ENCODE results near the gene CCR8. TPM values are rescaled to one million over a fixed set of nuclear protein-coding genes. Genes with fewer than 3 reads are reported as not detected.
A peak's percentile ranks its signal among the peaks of the same experiment; 100 is the strongest.

The CCR8 gene
- total RNA-seq, 1 donor from 2014 or later: 12.2 TPM

DNA sequence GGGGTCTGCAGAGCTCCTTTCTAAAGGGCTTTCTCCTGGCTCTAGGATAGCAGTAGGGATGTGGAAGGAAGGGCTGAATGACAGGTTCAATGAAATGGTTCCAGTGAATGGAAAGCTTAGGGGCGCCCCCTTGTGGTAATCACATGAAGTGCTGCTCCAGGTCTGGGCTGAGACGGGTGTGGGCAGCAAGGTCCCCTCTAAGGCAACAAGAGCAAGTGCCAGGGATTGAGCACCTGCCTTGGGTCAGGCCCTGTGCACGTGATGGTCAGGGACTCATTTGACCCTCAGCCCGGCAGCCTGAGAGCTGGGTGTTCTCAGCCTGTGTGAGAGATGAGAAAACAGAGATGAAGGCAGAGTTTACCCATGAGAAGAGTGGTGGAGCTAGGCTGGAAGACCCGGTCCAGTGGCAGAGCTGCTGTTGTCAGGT, 37.6 kb upstream of the CCR8 start:
- H3K4me3 Mint-ChIP-seq (ENCODE audit: low read depth): no peak overlapping the region
- peaks cover 57% of the 10 kb centered on the region for H3K4me1 Mint-ChIP-seq (ENCODE audit: low read depth)
- peak overlapping the region; percentile 52 for H3K27ac Mint-ChIP-seq
- H3K27me3 Mint-ChIP-seq (ENCODE audit: low read depth): no peaks in the 10 kb centered on the region
- intact Hi-C loops (cut with micrococcal nuclease): loop anchor here (1.0 to 5.0 kb wide), 3 partner anchors 37 to 185 kb away; partner anchors contain the start of genes GORASP1 and TTC21A
- peak; percentile 67 for DNase-seq (ENCODE audit: low spot score)
- H3K9me3 Mint-ChIP-seq: peaks cover 4% of the 10 kb centered on the region
- H3K36me3 Mint-ChIP-seq (ENCODE audit: low read depth): peaks cover 3% of the 10 kb centered on the region

DNA sequence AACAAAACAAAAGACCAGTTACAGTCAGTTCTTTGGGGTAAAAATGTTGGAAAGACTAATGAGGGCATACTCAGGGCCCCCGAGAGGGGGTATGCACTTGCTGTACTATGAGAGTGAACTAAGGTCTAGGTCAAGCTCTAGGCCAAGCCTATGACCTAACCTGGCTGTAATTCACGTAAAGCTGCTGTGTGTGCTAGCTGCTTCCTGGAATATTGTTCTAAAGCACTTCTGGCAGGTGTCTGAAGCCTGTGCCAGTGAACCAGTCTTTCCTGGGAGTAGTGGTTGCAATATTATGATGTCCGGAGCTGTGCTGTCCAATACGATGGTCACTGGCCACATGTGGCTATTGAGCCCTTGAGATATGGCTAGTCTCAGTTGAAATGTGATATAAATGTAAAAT, 36.5 kb upstream of the CCR8 start:
- peaks cover 54% of the 10 kb centered on the region for H3K4me1 Mint-ChIP-seq (ENCODE audit: low read depth)
- peaks cover 4% of the 10 kb centered on the region for H3K9me3 Mint-ChIP-seq
- no peak overlapping the region for H3K27ac Mint-ChIP-seq
- intact Hi-C loops (cut with micrococcal nuclease): loop anchor here (1.0 to 5.0 kb wide), 3 partner anchors 38 to 186 kb away; partner anchors contain the start of genes GORASP1 and TTC21A
- DNase-seq (ENCODE audit: low spot score): no peak
- H3K4me3 Mint-ChIP-seq (ENCODE audit: low read depth): no peak overlapping the region
- peaks cover 5% of the 10 kb centered on the region for H3K36me3 Mint-ChIP-seq (ENCODE audit: low read depth)
- H3K27me3 Mint-ChIP-seq (ENCODE audit: low read depth): no peaks in the 10 kb centered on the region

DNA sequence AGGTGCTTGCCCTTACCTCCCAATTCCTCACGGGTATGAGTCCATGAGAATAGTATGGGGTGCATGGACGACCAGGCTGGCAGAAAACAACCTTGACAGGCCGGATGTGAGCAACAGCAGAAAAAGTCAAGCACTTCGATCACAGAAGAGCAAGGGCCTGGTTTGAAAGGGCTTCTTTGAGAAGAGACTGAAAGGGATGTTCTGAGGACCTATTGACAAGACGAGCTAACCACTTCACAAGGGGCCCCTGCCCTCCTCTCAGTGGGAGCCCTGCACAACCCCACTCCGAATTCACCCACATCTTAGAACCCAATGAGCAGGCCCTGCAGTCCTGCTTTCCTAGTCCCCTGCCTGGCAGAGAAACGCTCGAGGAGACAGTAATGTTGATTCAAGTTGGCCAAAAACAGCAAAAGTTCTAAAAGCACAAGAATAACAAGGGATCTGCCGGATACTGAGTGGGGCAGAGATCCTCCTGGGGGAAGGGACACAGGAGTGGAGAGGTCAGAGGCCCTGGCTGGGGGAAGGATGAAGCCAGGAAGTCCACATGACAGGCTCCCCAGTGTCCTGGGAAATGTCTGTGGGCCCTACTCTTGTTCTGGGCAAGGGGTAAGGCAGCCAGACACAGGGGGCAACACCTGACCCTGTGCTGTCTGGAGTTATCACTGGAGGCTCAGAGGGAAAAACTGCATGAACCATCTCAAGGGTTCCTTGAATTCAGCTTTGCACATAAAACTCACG, 34.9 kb upstream of the CCR8 start:
- H3K4me3 Mint-ChIP-seq (ENCODE audit: low read depth): no peak overlapping the region
- H3K4me1 Mint-ChIP-seq (ENCODE audit: low read depth): peaks cover 43% of the 10 kb centered on the region
- no peak for DNase-seq (ENCODE audit: low spot score)
- peak overlapping the region; percentile 33 for H3K27ac Mint-ChIP-seq
- H3K27me3 Mint-ChIP-seq (ENCODE audit: low read depth): no peaks in the 10 kb centered on the region
- H3K36me3 Mint-ChIP-seq (ENCODE audit: low read depth): peaks cover 16% of the 10 kb centered on the region
- H3K9me3 Mint-ChIP-seq: peaks cover 20% of the 10 kb centered on the region
- intact Hi-C loops (cut with micrococcal nuclease): loop anchor here (2.0 to 5.0 kb wide), 2 partner anchors 22 to 187 kb away; partner anchors contain the start of genes GORASP1 and TTC21A

DNA sequence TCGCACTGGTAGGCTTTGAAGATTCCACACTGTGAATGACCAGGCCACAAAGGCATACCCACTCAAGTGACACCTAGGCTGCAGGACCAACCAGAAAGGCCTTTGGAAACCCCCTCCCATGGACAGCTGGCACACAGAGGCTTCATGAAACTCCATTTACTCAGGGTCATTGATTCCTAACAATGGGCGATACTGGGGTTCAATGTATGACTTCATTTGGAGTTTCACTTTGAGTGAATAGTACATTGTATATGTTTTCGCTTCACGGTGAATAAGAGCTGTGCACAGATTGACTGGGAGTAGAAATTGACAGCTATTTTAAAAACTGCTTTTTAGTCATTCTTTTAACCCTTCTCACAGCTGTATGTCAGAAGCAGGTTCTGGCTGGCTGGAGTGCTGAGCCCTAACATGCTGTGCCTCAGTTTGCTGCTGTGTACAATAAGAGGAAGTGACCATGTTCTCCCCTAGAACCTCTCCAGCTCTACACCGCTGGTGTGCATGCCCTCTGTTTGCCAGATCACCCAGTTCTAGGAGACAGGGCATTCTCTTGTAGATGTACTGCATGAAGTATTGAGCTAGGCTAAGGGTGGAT, 34.2 kb upstream of the CCR8 start:
- H3K36me3 Mint-ChIP-seq (ENCODE audit: low read depth): peaks cover 22% of the 10 kb centered on the region
- H3K4me1 Mint-ChIP-seq (ENCODE audit: low read depth): peaks cover 37% of the 10 kb centered on the region
- H3K9me3 Mint-ChIP-seq: peaks cover 27% of the 10 kb centered on the region
- H3K27me3 Mint-ChIP-seq (ENCODE audit: low read depth): peaks cover under 1% of the 10 kb centered on the region
- peak overlapping the region; percentile 33 for H3K27ac Mint-ChIP-seq
- intact Hi-C loops (cut with micrococcal nuclease): loop anchor here (2.0 kb wide), 1 partner anchor 22 kb away; no protein-coding TSS in a partner anchor
- no peak overlapping the region for H3K4me3 Mint-ChIP-seq (ENCODE audit: low read depth)
- no peak for DNase-seq (ENCODE audit: low spot score)

DNA sequence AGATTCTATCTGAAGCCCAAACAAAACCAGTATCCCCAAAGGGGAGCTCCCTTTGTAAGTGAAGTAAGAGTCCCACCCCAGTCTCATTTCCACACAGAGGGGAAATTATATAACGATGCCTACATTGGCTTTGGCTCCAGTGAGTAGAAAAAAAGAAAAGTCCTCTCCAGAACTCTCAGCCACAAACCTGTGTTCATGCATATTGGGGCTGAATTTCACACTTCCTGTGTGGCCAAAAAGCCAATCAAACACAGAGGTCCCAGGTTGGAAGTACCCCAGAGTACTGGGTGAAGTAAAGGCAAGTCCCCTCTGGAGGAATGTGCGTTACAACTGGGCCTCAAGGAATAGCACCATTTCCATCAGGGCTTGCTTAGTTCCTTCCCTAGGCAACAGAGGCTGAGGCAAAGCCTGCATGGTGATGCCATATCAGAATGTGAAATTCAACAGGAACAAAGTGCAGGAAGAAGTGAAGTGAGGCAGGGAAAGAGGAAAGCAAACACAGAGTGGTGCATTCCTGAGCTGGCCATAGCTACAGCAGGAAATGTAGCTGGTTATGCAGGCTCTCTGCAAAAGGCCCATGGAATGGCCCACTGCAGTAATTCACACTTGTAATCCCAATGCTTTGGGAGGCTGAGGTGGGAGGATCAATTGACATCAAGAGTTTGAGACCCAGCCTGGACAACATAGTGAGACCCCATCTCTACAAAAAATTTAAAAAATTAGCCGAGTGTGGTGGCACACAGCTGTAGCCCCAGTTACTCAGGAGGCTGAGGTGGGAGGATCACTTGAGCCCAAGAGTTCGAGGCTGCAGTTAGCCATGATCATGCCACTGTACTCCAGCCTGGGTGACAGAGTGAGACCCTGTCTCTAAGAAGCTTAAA, 33.1 kb upstream of the CCR8 start:
- H3K36me3 Mint-ChIP-seq (ENCODE audit: low read depth): peaks cover 23% of the 10 kb centered on the region
- H3K9me3 Mint-ChIP-seq: peaks cover 36% of the 10 kb centered on the region
- H3K27me3 Mint-ChIP-seq (ENCODE audit: low read depth): peaks cover 5% of the 10 kb centered on the region
- H3K27ac Mint-ChIP-seq: no peak overlapping the region
- intact Hi-C loops (cut with micrococcal nuclease): no loop called here
- peaks cover 33% of the 10 kb centered on the region for H3K4me1 Mint-ChIP-seq (ENCODE audit: low read depth)
- DNase-seq (ENCODE audit: low spot score): no peak
- H3K4me3 Mint-ChIP-seq (ENCODE audit: low read depth): no peak overlapping the region

DNA sequence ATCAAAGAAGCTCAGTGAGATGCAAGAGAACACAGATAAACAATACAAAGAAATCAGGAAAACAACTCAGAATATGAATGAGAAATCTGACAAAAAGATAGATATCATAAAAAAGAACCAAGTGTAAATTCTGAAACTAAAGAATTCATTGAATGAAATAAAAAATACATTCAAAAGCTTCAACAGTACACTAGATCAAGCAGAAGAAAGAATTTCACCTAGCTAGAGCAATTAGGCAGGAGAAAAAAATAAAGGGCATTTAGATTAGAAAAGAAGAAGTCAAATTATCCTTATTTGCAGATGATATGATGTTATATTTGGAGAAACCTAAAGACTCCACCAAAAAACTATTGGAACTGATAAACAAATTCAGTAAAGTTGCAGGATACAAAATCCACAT, 30.2 kb upstream of the CCR8 start:
- intact Hi-C loops (cut with micrococcal nuclease): no loop called here
- no peak for DNase-seq (ENCODE audit: low spot score)
- Mint-ChIP-seq H3K27ac (no peak overlapping the region), H3K4me1 (ENCODE audit: low read depth) (peaks cover 18% of the 10 kb centered on the region), H3K9me3 (peaks cover 54% of the 10 kb centered on the region), H3K36me3 (ENCODE audit: low read depth) (peaks cover 32% of the 10 kb centered on the region), H3K27me3 (ENCODE audit: low read depth) (peaks cover 12% of the 10 kb centered on the region), H3K4me3 (ENCODE audit: low read depth) (no peak overlapping the region)

DNA sequence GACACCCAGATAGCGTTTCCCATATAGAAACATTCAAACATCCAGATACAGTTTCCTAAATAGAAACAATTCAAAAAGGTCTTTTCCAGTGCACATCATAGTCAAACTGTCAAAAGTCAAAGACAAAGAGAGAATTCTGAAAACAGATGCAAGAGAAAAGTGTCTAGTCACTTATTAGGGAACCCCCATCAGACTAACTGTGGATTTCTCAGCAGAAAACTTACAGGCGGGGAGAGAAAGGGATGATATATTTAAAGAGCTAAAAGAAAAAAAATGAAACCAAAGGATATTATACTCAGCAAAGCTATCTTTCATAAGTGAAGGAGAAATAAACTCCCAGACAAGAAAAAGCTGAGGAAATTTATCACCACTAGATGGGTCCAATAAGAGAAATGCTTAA, 27.3 kb upstream of the CCR8 start:
- Mint-ChIP-seq H3K9me3 (peaks cover 65% of the 10 kb centered on the region), H3K4me3 (ENCODE audit: low read depth) (no peak overlapping the region), H3K4me1 (ENCODE audit: low read depth) (peaks cover 4% of the 10 kb centered on the region), H3K36me3 (ENCODE audit: low read depth) (peaks cover 38% of the 10 kb centered on the region), H3K27ac (no peak overlapping the region), H3K27me3 (ENCODE audit: low read depth) (peaks cover 26% of the 10 kb centered on the region)
- DNase-seq (ENCODE audit: low spot score): no peak
- intact Hi-C loops (cut with micrococcal nuclease): no loop called here

DNA sequence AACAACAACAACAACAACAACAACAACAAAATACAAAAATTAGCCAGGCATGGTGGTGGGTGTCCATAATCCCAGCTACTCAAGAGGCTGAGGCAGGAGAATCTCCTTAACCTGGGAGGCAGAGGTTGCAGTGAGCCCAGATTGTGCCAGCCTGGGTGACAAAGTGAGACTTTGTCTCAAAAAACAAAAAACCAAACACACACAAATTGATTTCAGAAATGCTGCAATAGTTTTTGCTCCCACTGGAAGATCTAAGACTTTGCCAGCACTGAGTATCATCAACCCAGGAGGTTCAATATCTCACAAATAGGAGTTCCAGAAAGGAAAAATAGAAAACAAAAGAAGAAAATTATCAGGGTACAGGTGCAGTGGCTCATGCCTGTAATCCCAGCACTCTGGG, 16.2 kb upstream of the CCR8 start:
- Mint-ChIP-seq H3K27ac (no peak overlapping the region), H3K4me3 (ENCODE audit: low read depth) (no peak overlapping the region), H3K27me3 (ENCODE audit: low read depth) (peaks cover 19% of the 10 kb centered on the region), H3K4me1 (ENCODE audit: low read depth) (peaks cover 33% of the 10 kb centered on the region), H3K36me3 (ENCODE audit: low read depth) (peaks cover 30% of the 10 kb centered on the region), H3K9me3 (peaks cover 39% of the 10 kb centered on the region)
- DNase-seq (ENCODE audit: low spot score): no peak
- intact Hi-C loops (cut with micrococcal nuclease): no loop called here

DNA sequence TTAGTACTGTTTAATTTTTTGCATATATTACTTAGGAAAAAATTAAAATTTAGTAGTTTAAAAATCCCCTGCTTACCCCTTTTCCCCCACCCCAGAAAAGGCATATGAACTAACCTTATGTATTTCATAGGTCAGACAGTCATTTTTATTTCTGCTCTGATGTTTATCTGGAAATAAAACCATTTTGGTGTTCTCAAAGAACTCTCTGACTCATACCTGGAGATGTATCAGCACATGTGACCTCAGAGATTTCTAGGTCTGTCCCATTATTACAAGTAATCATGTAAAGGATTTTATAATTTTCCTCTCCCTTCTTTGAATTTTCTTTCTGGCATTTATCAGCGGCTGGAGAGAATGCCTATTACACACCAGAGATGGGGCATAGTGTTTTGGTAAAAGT, 14.1 kb upstream of the CCR8 start:
- Mint-ChIP-seq H3K27ac (peak overlapping the region; percentile 57), H3K27me3 (ENCODE audit: low read depth) (peaks cover 6% of the 10 kb centered on the region), H3K4me3 (ENCODE audit: low read depth) (no peak overlapping the region), H3K4me1 (ENCODE audit: low read depth) (peaks cover 43% of the 10 kb centered on the region), H3K9me3 (peaks cover 48% of the 10 kb centered on the region), H3K36me3 (ENCODE audit: low read depth) (peaks cover 34% of the 10 kb centered on the region)
- no peak for DNase-seq (ENCODE audit: low spot score)
- intact Hi-C loops (cut with micrococcal nuclease): loop anchor here (1.0 kb wide), 1 partner anchor 10 kb away; no protein-coding TSS in a partner anchor

DNA sequence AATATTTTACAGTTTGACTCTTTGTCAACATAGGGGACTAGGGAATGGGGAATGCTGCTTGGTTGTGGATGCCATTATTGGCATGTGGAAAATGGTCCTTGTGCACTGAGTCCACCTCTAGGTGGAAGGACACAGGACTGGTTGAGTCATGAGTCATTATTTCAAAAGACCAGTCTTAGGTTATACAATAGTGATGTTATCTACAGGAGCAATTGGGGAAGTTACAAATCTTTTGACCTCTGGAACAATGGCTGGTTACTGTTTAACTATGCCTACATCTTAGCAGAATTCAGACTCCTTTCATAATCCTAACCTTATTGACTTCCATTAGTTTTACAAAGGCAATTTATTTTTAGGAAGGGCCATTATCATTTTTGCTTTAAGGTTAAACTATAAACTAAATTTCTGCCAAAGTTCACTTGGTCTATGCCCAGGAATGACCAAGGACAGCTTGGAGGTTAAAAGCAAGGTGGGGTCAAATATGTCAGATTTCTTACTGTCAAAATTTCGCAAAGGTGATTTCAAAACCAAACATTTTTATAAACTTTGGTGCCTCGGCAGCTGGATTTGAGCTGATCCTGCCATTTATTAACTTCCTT, 11.8 kb upstream of the CCR8 start:
- DNase-seq (ENCODE audit: low spot score): no peak
- intact Hi-C loops (cut with micrococcal nuclease): loop anchor here (2.0 kb wide), 1 partner anchor 23 kb away; no protein-coding TSS in a partner anchor

DNA sequence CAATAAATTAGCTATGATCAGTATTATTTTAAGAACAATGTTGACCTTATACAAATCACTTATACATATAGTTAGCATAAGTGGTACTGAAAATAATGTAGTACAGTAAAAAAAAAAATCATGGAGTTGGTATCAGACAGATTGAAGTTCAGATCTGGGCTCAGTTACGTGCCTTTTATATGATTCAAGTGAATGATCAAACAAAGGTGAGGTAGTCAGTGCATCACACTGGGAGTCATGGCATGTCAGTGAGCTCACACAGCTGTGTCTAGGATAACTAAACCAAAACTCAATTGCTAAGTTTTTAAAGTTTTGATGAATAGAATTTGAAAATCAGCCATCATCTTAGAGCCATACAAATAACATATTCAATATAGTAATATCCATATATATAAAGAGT, 11.2 kb upstream of the CCR8 start:
- Mint-ChIP-seq H3K27me3 (ENCODE audit: low read depth) (peaks cover 1% of the 10 kb centered on the region), H3K4me1 (ENCODE audit: low read depth) (peaks cover 64% of the 10 kb centered on the region), H3K4me3 (ENCODE audit: low read depth) (no peak overlapping the region), H3K36me3 (ENCODE audit: low read depth) (peaks cover 27% of the 10 kb centered on the region), H3K9me3 (peaks cover 43% of the 10 kb centered on the region), H3K27ac (no peak overlapping the region)
- no peak for DNase-seq (ENCODE audit: low spot score)
- intact Hi-C loops (cut with micrococcal nuclease): no loop called here

More for the DNA sequence above, 11.8 kb upstream of the CCR8 start:
- Mint-ChIP-seq H3K36me3 (ENCODE audit: low read depth) (peaks cover 33% of the 10 kb centered on the region), H3K9me3 (peaks cover 45% of the 10 kb centered on the region), H3K27ac (no peak overlapping the region), H3K4me3 (ENCODE audit: low read depth) (no peak overlapping the region), H3K4me1 (ENCODE audit: low read depth) (peaks cover 58% of the 10 kb centered on the region), H3K27me3 (ENCODE audit: low read depth) (peaks cover 1% of the 10 kb centered on the region)

DNA sequence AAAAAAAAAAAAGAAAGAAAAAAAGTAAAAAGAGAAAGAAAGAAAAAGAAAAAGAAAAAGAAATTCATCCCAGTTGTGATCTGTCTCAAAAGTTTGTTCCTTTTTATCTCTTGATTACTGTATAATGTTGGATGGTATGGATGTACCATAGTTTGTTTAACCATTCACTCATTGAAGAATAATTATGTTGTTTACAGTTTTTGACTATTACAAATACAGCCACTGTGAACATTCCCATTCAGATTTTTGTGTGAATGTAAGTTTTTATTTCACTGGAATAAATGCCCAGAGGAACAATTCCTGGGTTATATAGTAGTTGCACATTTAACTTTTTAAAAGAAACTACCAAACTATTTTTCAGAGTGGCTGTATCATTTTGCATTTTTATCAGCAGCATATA, 10.3 kb upstream of the CCR8 start:
- intact Hi-C loops (cut with micrococcal nuclease): no loop called here
- Mint-ChIP-seq H3K4me1 (ENCODE audit: low read depth) (peaks cover 68% of the 10 kb centered on the region), H3K4me3 (ENCODE audit: low read depth) (no peak overlapping the region), H3K36me3 (ENCODE audit: low read depth) (peaks cover 21% of the 10 kb centered on the region), H3K27ac (no peak overlapping the region), H3K9me3 (peaks cover 36% of the 10 kb centered on the region), H3K27me3 (ENCODE audit: low read depth) (peaks cover 1% of the 10 kb centered on the region)
- no peak for DNase-seq (ENCODE audit: low spot score)

All from activated T-helper 2 cell treated with anti-CD3 and anti-CD28 coated beads, Interferon-gamma antibody, Interleukin-2, Interleukin-4, amounts not matched to agents 10 μg/mL and 5 μg/mL and 100 μg/mL, durations not matched to agents 14 hours and 24 hours and 36 hours (primary cell).